CD8-positive, alpha-beta memory T cell (primary cell): ENCODE measurements around the gene SHC2. TPM values are rescaled to one million over a fixed set of nuclear protein-coding genes. Genes with fewer than 3 reads are reported as not detected.
"Not testable (repeated sequence)": the region's sequence is repeated elsewhere in the genome, so short reads cannot be mapped to it uniquely, and the experiment has no call there.

Experiments
- CTCF ChIA-PET: fragments of 350-600 bp; sonication (Branson Sonifier 250); formaldehyde crosslinking; loops from one replicate; lab custom pipeline; 2021; ENCODE audit warnings: antibody characterized with exemption; lab: Charles Lee
- POLR2A ChIA-PET: fragments of 350-600 bp; sonication (Branson Sonifier 250); formaldehyde crosslinking; loops from one replicate; lab custom pipeline; 2021; ENCODE audit warnings: antibody characterized with exemption; lab: Charles Lee
- DNase-seq, 5 donors: peaks; one replicate each; pipeline versions ENCODE4 v3.0.0 to v3.0.0-alpha.2; 2020 to 2022; ENCODE audit warnings: mixed read lengths in 1 of 5
- H3K27ac ChIP-seq: one replicate; pipeline ENCODE4 v1.7.0; 2013; ENCODE audit warnings: low read depth, mild to moderate bottlenecking, low read length, moderate library complexity
- H3K27me3 ChIP-seq: 2 replicates; pipeline ENCODE4 v1.7.0; 2013; ENCODE audit warnings: low read length, mild to moderate bottlenecking; ENCODE audit not compliant: insufficient read depth, poor library complexity, severe bottlenecking
- H3K36me3 ChIP-seq: 2 replicates; pipeline ENCODE4 v1.7.0; 2013; ENCODE audit warnings: mild to moderate bottlenecking, low read length, moderate library complexity; ENCODE audit not compliant: insufficient read depth
- H3K4me1 ChIP-seq: 2 replicates; pipeline ENCODE4 v1.7.0; 2013; ENCODE audit warnings: mild to moderate bottlenecking, low read length, moderate library complexity; ENCODE audit not compliant: insufficient read depth
- H3K4me3 ChIP-seq: 2 replicates; pipeline ENCODE4 v1.7.0; 2013; ENCODE audit warnings: mild to moderate bottlenecking, low read length
- H3K9me3 ChIP-seq: 2 replicates; pipeline ENCODE4 v1.7.0; 2013; ENCODE audit warnings: mild to moderate bottlenecking, low read length
- H3K27ac Mint-ChIP-seq, 8 donors: one replicate each; pipeline ENCODE4 v1.8.0; 2020 to 2021; ENCODE audit warnings: mixed read lengths in 8 of 8, mild to moderate bottlenecking in 6 of 8, inconsistent platforms in 3 of 8, moderate library complexity in 3 of 8
- H3K27me3 Mint-ChIP-seq, 2 donors: one replicate each; pipeline ENCODE4 v1.8.0; 2020 to 2021; ENCODE audit warnings: mixed read lengths in 2 of 2, mild to moderate bottlenecking in 1 of 2, moderate library complexity in 1 of 2
- H3K36me3 Mint-ChIP-seq, 3 donors: one replicate each; pipeline ENCODE4 v1.8.0; 2020 to 2021; ENCODE audit warnings: mixed read lengths in 3 of 3, inconsistent platforms in 1 of 3, mild to moderate bottlenecking in 1 of 3
- H3K4me1 Mint-ChIP-seq, 3 donors: one replicate each; pipeline ENCODE4 v1.8.0; 2020 to 2021; ENCODE audit warnings: mixed read lengths in 3 of 3, inconsistent platforms in 1 of 3, mild to moderate bottlenecking in 1 of 3
- H3K4me3 Mint-ChIP-seq, 7 donors: one replicate each; pipeline ENCODE4 v1.8.0; 2020 to 2021; ENCODE audit warnings: mixed read lengths in 7 of 7, mild to moderate bottlenecking in 6 of 7, moderate library complexity in 4 of 7, inconsistent platforms in 2 of 7
- H3K9me3 Mint-ChIP-seq, 5 donors: one replicate each; pipeline ENCODE4 v1.8.0; 2020 to 2022; ENCODE audit warnings: mixed read lengths in 5 of 5, mild to moderate bottlenecking in 3 of 5, moderate library complexity in 2 of 5, inconsistent platforms in 1 of 5
- polyA plus RNA-seq: library from polyadenylated mRNA; unstranded; fragments of 300-500 nt; fragmentation: Illumina TruSeq; gene quantifications from one replicate; pipeline ENCODE4 v1.2.3, GENCODE V29; 2021
- total RNA-seq, 2 experiments: library from RNA; stranded (reverse); gene quantifications; one replicate each; pipeline ENCODE4 v1.2.3, GENCODE V29; 2021

SHC2 gene
- total and polyA plus RNA-seq, 3 experiments from 2014 or later = 0.11 to 0.13 TPM; not detected in 1

DNA sequence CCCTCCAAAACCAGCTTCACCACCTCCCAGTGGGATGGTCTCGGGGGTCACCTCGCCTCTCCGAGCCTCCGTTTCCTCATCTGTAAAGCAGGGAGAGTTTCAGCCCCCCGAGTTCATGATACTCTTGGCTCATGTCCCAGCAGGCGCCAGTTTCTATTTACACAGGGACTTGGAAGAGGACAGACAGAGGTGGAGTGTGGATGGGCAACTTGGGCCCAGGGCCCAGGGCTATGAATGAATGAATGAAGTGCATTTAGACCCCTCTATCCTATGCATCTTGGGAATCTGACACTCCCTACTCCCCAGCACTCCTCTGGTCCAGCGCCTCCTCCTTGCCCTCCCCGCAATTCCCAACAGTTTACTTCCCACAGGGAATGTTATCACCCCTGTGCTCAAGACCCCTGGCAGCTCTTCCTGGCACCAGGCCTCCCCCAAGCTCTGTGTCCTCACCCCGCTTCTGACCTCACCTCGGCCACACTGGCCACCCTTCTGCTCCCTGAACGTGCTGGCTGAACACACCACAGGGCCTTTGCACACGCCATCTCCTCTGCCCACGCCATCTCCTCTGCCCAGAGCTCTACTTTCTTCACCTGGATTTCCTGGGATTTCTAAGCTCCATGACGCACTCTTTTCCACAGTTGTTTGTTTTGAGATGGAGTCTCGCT, 46.9 kb downstream of the SHC2 start:
- Histone ChIP-seq H3K4me3 (no peak overlapping the region), H3K27me3 (peaks cover 13% of the 10 kb centered on the region), H3K36me3 (no peaks in the 10 kb centered on the region), H3K9me3 (no peaks in the 10 kb centered on the region), H3K4me1 (peaks cover 6% of the 10 kb centered on the region), H3K27ac (no peak overlapping the region)
- peaks cover 8 to 13% of the 10 kb centered on the region in 2 donors for H3K27me3 Mint-ChIP-seq
- H3K27ac Mint-ChIP-seq = no peak overlapping the region
- peak in 1 of 5 donors; percentile 32 for DNase-seq
- no peaks in the 10 kb centered on the region for H3K36me3 Mint-ChIP-seq
- H3K9me3 Mint-ChIP-seq = peaks cover 0 to 2% (median 0%) of the 10 kb centered on the region in 5 donors
- H3K4me1 Mint-ChIP-seq = peaks cover 6 to 7% (median 6%) of the 10 kb centered on the region in 3 donors
- CTCF ChIA-PET = no interaction called here
- no peak overlapping the region for H3K4me3 Mint-ChIP-seq
- POLR2A ChIA-PET = no interaction called here

DNA sequence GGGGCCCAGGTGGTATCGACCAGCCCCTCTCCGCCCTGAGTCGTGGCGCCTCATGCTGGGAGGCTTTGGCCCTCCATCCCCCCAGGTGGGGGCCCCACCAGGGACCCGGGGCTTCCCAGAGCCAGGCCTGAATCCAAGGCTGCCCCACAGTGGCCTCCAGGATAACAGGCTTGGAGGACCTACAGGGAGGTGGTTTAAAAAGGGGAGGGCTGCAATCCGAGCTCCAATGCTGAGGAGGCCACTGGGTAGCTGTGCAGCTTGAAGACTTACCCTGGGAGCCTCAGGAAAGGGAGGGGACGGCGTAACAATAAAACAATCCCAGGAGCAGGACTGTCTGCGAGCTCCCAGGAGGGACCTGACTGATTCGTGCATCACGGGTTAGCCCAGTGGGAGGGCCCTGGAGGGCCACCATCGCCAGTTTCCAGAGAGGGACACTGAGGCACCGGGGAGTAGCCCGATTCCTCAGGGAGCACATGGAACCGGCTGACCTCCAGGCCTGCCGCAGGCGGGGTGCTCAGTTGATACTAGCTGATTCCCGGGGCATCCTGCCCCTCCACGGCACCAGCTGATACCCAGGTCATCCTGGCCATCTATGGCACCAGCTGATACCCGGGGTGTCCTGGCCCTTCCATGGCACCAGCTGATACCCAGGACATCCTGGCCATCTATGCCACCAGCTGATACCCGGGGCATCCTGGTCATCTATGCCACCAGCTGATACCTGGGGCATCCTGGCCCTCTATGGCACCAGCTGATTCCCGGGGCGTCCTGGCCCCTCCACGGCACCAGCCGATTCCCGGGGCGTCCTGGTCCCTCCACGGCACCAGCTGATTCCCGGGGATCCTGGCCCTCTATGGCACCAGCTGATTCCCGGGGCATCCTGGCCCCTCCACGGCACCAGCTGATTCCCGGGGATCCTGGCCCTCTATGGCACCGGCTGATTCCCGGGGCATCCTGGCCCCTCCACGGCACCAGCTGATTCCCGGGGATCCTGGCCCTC, 48.2 kb downstream of the SHC2 start:
- H3K4me1 ChIP-seq = peaks cover 6% of the 10 kb centered on the region
- peak in 1 of 5 donors; percentile 15 for DNase-seq
- CTCF ChIA-PET = no interaction called here
- peaks cover 13% of the 10 kb centered on the region for H3K27me3 ChIP-seq
- Mint-ChIP-seq H3K27ac (no peak overlapping the region), H3K4me1 (peaks cover 6 to 7% (median 6%) of the 10 kb centered on the region in 3 donors), H3K9me3 (peaks cover 0 to 2% (median 0%) of the 10 kb centered on the region in 5 donors), H3K36me3 (no peaks in the 10 kb centered on the region), H3K4me3 (no peak overlapping the region), H3K27me3 (peaks cover 8 to 13% of the 10 kb centered on the region in 2 donors)
- H3K9me3 ChIP-seq = no peaks in the 10 kb centered on the region
- POLR2A ChIA-PET = no interaction called here
- H3K36me3 ChIP-seq = no peaks in the 10 kb centered on the region
- no peak overlapping the region for H3K27ac ChIP-seq
- no peak overlapping the region for H3K4me3 ChIP-seq

GRCh38 chr19:411723-412355, 49.0 kb downstream of the SHC2 start:
- ChIA-PET POLR2A (no interaction called here), CTCF (no interaction called here)
- DNase-seq = peak in 1 of 5 donors; percentile 21
- H3K4me3 ChIP-seq = no peak overlapping the region
- H3K9me3 ChIP-seq = no peaks in the 10 kb centered on the region
- Mint-ChIP-seq H3K27me3 (peaks cover 8 to 13% of the 10 kb centered on the region in 2 donors), H3K4me3 (no peak overlapping the region), H3K36me3 (no peaks in the 10 kb centered on the region), H3K4me1 (peaks cover 6 to 7% (median 6%) of the 10 kb centered on the region in 3 donors), H3K9me3 (peaks cover 0 to 2% (median 0%) of the 10 kb centered on the region in 5 donors), H3K27ac (no peak overlapping the region)
- H3K36me3 ChIP-seq = no peaks in the 10 kb centered on the region
- peaks cover 13% of the 10 kb centered on the region for H3K27me3 ChIP-seq
- no peak overlapping the region for H3K27ac ChIP-seq
- peaks cover 6% of the 10 kb centered on the region for H3K4me1 ChIP-seq

DNA sequence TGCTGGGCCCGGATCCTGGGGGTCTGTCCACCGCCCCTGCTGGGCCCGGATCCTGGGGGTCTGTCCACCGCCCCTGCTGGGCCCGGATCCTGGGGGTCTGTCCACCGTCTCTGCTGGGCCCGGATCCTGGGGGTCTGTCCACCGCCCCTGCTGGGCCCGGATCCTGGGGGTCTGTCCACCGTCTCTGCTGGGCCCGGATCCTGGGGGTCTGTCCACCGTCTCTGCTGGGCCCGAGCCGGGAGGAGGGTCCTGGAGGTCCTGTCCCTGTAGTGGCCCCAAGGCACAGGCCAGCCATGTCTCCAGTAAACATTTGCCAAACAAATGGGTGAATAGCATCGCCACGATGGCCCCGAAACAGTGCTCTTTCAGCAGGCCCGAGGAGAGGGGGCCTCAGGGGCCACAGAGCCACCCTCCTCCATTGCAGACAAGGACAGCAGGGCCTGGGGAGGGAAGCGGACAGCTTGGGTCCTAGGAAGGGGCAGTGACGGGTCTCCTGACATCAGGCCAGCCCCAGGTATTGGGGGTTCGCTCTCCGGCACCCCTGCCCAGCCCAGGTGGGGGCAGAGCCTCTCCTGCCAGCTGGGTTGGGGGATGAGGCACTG, 49.6 kb downstream of the SHC2 start:
- H3K9me3 Mint-ChIP-seq, CTCF ChIA-PET, H3K4me3 ChIP-seq, H3K4me3 Mint-ChIP-seq, H3K36me3 ChIP-seq, H3K36me3 Mint-ChIP-seq, H3K27ac Mint-ChIP-seq, POLR2A ChIA-PET, H3K9me3 ChIP-seq, H3K27ac ChIP-seq, H3K4me1 Mint-ChIP-seq, H3K4me1 ChIP-seq: not testable (repeated sequence)
- H3K27me3 ChIP-seq = peaks cover 13% of the 10 kb centered on the region
- peaks cover 8 to 13% of the 10 kb centered on the region in 2 donors for H3K27me3 Mint-ChIP-seq
- peak in 1 of 5 donors; percentile 26 for DNase-seq

DNA sequence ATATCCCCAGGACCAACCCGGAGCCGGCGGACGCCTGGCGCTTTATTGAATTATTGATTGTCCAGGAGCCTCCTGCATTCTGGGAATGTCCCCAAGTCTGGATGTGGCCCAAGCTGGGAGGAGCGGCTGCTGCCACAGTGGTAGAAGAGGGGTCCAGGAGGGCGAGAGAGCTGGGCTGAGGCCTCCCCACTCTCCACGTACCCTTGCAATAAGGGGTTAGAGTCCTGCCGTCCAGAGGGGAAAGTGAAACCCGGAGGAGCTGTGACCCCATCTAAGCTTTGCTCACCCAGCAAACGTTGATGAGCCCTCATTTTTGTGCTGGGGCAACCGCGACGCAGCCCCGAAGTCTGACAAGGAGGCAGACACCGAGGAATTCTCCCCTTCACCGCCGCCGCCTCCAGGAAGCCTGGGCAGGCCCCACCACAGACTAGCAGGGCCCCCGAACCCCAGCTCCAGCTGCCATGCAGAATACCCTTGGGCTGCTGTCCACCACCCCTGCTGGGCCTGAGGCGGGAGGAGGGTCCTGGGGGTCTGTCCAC, 50.5 kb downstream of the SHC2 start:
- Mint-ChIP-seq H3K36me3 (no peaks in the 10 kb centered on the region), H3K4me1 (peaks cover 6 to 7% (median 6%) of the 10 kb centered on the region in 3 donors)
- peak in 1 of 5 donors; percentile 39 for DNase-seq

GRCh38 chr19:409516-410242, 51.2 kb downstream of the SHC2 start:
- H3K36me3 Mint-ChIP-seq = no peaks in the 10 kb centered on the region
- no peaks in the 10 kb centered on the region for H3K9me3 ChIP-seq
- no peaks in the 10 kb centered on the region for H3K36me3 ChIP-seq
- ChIA-PET CTCF (no interaction called here), POLR2A (interaction anchor here (0.6 kb wide), 1 partner anchor 17 kb away, joined by 4 read pairs; no protein-coding TSS in a partner anchor)
- H3K4me3 ChIP-seq = peak overlapping the region; percentile 15
- peak overlapping the region in 6 of 8 donors; percentile 45 to 80 (median 56) for H3K27ac Mint-ChIP-seq
- peaks cover 11 to 21% of the 10 kb centered on the region in 2 donors for H3K27me3 Mint-ChIP-seq
- H3K9me3 Mint-ChIP-seq = peaks cover 0 to 2% (median 0%) of the 10 kb centered on the region in 5 donors
- no peak overlapping the region for H3K27ac ChIP-seq
- peak overlapping the region; percentile 56 to 91 (median 86) for H3K4me3 Mint-ChIP-seq
- H3K27me3 ChIP-seq = peaks cover 13% of the 10 kb centered on the region
- peaks cover 6 to 7% (median 6%) of the 10 kb centered on the region in 3 donors for H3K4me1 Mint-ChIP-seq
- peaks cover 6% of the 10 kb centered on the region for H3K4me1 ChIP-seq
- DNase-seq = peak in 1 of 5 donors; percentile 40

More for the DNA sequence above, 50.5 kb downstream of the SHC2 start:
- Histone ChIP-seq H3K27me3 (peaks cover 13% of the 10 kb centered on the region), H3K4me1 (peaks cover 6% of the 10 kb centered on the region), H3K9me3 (no peaks in the 10 kb centered on the region), H3K4me3 (no peak overlapping the region), H3K27ac (no peak overlapping the region), H3K36me3 (no peaks in the 10 kb centered on the region)
- H3K4me3 Mint-ChIP-seq = no peak overlapping the region
- ChIA-PET POLR2A (interaction anchor here (0.6 kb wide), 1 partner anchor 16 kb away, joined by 4 read pairs; no protein-coding TSS in a partner anchor), CTCF (no interaction called here)
- peaks cover 8 to 18% of the 10 kb centered on the region in 2 donors for H3K27me3 Mint-ChIP-seq
- H3K27ac Mint-ChIP-seq = no peak overlapping the region
- H3K9me3 Mint-ChIP-seq = peaks cover 0 to 2% (median 0%) of the 10 kb centered on the region in 5 donors
